VCaP (cell line): ENCODE data around the gene FETUB.

Source experiments
- H3K27ac ChIP-seq: fragments of 450-650 bp; 2 replicates; pipeline ENCODE4 v1.5.1; 2017
- TF ChIP-seq, protein P1 (sequence below): fragments of 450-650 bp; conservative IDR thresholded peaks from 2 replicates; pipeline ENCODE4 v1.5.1; 2017; ENCODE audit warnings: mild to moderate bottlenecking, moderate library complexity

FETUB gene

DNA sequence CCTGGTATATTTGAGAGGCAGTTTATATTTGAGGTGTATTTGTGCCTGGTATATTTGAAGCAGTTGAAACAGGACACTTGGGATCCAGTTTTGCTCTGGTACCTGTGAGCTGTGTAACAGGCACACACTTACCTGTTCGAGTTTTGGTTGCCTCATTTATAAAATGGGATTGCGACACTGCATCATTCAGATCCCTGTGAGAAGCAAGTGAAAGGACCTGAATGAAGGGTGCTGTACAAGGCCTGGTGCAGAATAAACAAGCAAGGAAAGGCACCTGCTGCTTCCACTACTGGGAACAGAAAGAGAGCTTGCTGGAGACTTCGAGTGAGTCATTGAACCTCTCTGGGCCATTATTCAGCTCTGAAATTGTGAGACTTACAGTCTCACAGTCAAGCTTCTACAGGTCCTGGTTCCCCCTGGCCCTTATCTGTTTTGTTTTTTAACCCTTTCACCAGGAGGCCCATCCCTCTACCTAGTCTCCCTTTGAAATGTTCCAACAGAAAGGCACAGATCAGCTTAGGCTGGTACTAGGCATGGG is 11.5 kb downstream of the FETUB start:
- TF ChIP-seq, protein P1, sequence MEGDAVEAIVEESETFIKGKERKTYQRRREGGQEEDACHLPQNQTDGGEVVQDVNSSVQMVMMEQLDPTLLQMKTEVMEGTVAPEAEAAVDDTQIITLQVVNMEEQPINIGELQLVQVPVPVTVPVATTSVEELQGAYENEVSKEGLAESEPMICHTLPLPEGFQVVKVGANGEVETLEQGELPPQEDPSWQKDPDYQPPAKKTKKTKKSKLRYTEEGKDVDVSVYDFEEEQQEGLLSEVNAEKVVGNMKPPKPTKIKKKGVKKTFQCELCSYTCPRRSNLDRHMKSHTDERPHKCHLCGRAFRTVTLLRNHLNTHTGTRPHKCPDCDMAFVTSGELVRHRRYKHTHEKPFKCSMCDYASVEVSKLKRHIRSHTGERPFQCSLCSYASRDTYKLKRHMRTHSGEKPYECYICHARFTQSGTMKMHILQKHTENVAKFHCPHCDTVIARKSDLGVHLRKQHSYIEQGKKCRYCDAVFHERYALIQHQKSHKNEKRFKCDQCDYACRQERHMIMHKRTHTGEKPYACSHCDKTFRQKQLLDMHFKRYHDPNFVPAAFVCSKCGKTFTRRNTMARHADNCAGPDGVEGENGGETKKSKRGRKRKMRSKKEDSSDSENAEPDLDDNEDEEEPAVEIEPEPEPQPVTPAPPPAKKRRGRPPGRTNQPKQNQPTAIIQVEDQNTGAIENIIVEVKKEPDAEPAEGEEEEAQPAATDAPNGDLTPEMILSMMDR: no peak
- no peak overlapping the region for H3K27ac ChIP-seq

DNA sequence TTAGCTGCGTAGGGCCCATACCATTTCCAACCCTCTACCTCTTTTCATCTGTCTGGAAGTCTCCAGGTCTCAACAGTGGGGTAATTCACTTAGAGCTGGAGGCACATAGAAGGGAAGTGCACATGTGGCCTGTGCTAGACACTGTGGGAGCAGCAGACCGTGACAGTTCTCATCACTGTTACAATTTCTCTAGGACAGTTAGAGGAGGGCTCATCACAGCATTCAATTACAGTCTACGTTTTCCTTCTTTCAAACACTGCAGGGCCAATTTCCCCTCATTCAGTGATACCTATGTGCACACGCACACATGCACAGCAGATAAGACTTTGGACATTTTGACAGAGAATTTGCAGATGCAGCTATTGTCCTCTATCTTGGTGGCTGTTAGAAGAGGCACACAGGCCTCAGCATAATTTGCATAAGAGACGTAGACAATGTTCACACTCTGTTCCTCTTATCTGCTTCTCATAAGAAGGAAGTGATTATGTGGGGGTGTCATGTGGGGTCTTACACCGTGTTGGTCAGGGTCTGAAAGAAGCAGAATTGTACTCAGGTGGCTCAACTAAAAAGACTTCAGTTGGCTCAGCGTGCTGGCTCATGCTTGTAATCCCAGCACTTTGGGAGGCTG is 13.0 kb downstream of the FETUB start:
- no peak overlapping the region for H3K27ac ChIP-seq
- TF ChIP-seq, protein P1: no peak

DNA sequence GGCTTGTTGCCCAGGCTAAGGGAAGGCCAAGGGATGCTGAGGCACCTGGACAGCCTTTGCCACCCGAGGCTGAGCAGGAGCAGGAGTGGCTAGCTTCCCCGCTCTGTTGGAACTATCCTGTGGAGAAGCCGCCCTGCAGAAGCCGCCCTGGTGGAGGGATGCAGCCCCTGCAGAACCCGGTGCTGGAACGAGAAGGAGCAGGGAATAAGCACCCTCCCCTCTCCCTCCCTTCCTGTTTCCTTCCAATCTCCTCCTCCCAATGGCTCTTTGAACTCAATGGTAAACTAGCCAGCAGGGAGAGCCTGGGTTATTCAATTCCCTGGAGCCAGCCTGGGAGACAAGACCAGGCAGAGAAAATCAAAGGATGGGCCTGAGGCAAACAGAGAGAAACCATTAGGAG is 13.8 kb downstream of the FETUB start:
- no peak overlapping the region for H3K27ac ChIP-seq
- TF ChIP-seq, protein P1: no peak

DNA sequence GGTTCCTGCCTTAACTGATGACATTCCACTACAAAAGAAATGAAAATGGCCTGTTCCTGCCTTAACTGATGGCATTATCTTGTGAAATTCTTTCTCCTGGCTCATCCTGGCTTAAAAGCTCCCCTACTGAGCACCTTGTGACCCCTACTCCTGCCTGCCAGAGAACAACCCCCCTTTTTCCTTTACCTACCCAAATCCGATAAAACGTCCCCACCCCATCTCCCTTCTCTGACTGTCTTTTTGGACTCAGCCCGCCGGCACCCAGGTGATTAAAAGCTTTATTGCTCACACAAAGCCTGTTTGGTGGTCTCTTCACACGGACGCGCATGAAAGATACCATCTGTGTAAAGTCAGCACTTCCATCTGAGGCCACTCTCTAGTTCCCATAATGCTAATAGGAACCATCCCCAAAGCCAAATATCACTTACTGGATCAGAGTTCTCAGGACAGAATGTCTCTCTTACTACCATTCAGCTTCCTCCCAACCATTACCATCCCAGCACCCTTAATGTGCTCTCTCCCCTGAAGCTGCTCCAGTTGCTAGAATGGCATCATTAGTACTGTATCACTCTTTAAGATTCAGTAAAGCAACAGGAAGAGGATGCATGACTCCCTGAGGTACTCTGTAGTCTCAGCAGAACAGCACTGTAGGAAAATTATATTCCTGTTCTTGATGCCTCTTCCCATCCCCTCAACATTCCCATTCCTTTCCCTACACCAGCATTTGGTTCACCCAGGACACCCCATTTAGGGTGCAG is 23.3 kb downstream of the FETUB start:
- TF ChIP-seq, protein P1: no peak
- H3K27ac ChIP-seq: no peak overlapping the region

DNA sequence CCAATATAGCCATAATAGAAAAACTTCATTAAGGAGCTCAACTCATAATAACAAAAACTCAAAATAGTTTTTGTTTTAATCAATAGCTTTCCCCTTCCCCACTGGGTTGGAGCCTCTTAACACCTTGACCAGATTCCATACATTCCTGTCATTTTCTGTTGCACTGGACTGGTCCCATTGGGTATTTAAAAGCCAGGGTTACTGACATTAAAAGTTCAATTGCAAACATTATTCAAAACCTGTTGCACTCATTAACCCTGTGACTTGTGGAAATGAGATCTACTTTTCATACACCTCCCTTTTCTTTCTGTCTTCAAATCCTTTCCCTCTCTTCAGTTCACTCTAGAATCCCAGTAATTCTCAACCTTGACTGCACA is 23.9 kb downstream of the FETUB start:
- H3K27ac ChIP-seq: no peak overlapping the region
- TF ChIP-seq, protein P1: no peak

DNA sequence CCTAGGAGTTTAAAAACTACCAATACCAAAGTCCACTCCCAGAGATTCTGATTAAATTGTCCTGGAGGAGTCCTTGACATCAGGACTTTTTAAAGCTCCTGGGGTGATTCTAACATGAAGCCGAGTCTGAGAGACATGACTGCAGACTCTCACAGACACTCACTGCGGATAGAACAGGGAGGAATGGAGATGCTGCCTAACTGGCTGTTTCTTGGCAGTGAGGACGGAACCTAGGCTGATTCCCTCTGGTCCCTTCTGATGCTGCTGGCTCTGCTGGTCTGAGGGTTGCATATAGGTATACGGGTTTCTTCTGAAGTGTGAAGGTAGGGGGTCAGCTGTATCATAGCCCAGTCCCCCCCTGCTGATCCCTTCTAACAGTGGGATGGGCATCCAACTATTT is 24.3 kb downstream of the FETUB start:
- no peak overlapping the region for H3K27ac ChIP-seq
- TF ChIP-seq, protein P1: no peak

DNA sequence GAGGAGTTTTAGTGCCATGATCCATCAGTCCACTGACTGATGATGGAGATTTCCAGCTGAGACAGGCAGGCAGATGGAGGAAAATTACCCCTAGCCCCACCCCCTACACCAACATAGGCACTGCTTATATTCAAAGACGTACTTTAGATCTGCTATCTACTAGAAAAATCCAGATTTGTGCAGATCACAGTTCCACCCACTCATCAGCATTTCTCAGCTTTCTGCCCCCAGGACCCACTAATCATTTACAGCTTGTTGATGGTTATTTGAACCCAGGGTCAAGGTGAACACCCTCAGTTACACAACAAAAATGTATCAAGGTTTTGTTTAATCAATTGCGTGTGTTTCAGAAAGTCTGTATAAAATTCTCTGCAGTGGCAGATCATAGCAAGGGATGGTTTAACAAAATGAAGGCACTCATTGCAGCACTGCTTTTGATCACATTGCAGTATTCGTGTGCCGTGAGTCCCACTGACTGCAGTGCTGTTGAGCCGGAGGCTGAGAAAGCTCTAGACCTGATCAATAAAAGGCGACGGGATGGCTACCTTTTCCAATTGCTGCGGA is 25.5 kb downstream of the FETUB start, which contains the start of gene HRG:
Gene HRG, plus strand, starts transcription at position 390 of the 564 bp plus-strand sequence. Its CDS starts 18 bp downstream, at position 408.
- H3K27ac ChIP-seq: no peak within 1 kb of the TSS

More for the DNA sequence above, 25.5 kb downstream of the FETUB start, which contains the start of gene HRG:
- TF ChIP-seq, protein P1: no peak
